Erythroblast (primary cell): ENCODE results near the gene OR6J1.

Experiments used
- DNase-seq, 2 experiments: peaks; one replicate each; lab custom pipeline; 2025; lab: John Stamatoyannopoulos, UW
- GATA1 ChIP-seq: IDR thresholded peaks from 2 replicates; pipeline ENCODE4 v1.6.1; 2011; ENCODE audit warnings: low read depth, mild to moderate bottlenecking, control low read depth, low read length, moderate library complexity
- POLR2A ChIP-seq: IDR thresholded peaks from 2 replicates; pipeline ENCODE4 v1.6.1; 2011; ENCODE audit warnings: mild to moderate bottlenecking, low read length

The OR6J1 gene

DNA sequence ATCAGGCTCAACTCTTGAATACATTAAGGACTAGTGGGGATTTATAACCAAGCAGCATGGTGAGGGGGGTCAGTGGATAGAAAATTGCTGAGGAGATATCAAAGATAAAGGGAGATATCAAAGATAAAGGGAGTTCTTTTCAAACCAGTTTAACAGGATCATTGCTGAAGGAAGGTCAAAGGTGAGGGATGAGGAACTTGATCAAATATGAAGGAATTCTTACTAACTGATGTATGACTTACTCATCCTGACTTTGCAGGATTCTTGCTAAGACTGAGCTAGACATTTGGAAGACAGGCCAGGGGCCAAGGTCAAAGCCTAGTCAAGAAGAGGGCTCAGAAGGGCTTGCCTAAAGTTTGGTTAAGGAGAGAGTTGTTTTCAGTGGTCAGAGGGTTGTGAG lies 41.3 kb downstream of the OR6J1 start:
- peak; percentile 11 to 51 for DNase-seq
- TF ChIP-seq POLR2A (no peak), GATA1 (no peak)

DNA sequence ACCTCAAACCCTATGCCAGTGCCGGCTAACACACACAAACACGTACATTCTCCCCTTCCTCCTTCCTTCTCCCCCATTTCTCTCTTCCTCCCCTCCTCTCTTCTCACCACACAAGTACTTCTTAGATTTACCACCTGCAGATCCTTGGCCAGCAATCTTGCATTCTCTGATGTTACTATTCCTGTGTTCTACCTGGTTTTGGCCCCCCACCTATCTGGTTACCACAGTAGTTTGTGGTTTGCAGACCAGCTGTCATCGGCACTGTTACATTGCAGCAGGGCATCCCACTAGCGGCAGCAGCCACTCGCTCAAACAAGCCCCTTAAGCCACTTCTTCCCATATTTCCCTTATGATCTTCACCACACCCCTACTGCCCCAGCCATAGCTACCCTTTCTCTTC lies 42.2 kb downstream of the OR6J1 start:
- TF ChIP-seq POLR2A (no peak), GATA1 (no peak)
- no peak for DNase-seq

DNA sequence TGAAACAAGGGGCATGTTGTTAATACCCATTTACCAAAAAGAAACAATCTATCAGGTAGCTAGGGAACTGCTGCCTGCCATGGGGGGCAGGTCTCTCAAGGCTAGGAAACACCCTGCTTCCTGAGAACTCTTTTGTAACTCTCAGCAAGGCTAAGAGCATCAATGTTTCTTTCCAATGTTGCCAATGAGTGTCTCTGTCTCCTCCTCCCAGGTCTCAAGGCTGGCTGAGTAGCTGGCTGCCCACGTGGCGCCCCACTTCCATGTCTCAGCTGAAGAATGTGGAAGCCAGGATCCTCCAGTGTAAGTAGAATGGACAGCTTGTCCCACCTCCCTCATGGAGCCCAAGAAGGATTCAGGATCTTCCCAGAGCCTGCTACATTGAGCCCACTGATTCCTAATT lies 42.7 kb downstream of the OR6J1 start:
- no peak for DNase-seq
- no peak for TF ChIP-seq POLR2A
- no peak for TF ChIP-seq GATA1

DNA sequence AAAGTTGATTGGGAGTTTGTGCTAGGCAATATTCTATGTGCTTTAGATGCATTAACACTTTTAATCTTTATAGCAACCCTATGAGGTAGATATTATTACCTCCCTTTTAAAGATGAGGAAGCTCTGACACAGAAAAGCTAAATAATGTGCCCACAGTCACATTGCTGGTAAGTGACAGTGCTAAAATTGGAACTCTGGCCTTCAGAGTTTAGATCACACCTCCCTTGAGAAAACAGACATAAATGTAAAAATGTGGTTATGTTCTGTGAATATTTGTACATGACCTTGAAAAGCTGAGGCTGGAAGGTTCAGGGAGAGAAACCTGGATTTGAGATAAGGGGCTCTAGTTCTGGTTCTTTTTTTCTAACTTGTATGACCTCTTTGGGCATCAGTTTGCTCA lies 44.1 kb downstream of the OR6J1 start:
- TF ChIP-seq POLR2A (no peak), GATA1 (no peak)
- no peak for DNase-seq

GRCh38 chr14:22599349-22599748 lies 44.8 kb downstream of the OR6J1 start:
- TF ChIP-seq GATA1, result no peak
- no peak for TF ChIP-seq POLR2A
- no peak for DNase-seq

DNA sequence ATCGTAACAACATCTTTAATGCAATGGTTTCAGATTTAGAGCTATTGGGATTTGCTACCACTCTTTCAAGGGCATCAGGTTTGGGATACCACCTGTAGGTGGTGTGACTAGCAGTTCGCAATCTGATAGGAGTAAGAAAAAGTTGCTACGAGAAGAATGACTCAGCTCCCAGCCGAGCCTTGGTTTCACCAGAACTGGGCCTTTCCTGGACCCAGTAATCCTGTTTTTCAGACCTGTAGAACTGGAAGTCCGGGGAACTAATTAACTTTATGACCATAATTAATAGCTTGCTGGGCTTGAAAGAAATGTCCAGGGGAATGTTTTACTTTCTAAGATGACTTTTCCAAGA lies 45.3 kb downstream of the OR6J1 start:
- DNase-seq, result peak; percentile 81 to 90
- TF ChIP-seq POLR2A (no peak), GATA1 (no peak)

DNA sequence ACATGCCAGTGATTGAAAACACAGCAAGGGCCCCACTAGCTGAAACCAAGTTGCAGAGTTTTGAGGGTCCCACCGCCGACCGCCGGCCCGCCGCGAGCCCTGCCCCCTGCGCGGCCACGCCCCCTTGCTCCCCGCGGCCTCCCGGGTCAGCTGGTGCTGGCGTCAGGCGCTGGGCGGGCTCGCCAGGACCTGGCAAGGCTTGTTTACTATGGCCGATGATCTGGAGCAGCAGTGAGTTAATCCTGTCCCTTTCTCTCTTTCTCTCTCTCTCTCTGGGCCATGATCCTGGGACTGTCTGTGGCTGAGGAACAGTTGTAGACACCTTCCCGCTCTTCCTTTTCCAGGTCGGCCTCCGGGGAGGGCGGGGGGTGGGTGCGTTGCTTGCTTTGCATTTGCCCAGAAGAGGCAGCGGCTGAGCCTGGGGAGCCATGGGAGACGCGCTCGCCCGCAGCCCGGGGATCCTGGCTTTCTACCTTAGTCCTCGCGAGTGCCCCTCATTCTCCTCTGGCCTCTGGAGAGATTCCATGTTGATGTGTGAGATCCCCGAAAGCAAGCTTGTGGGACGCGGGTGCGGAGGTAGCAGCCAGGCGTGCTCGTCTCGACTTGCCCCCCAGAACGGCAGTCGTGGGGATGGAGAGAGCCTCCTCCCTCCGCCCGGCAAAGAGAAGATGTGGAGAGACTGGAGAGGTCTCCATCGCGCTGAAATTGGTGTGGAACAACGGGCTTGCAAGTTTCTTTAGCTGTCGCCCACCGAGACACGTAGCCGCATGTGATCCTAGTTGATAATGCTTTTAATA lies 45.9 kb downstream of the OR6J1 start, which contains the start of gene ABHD4:
Gene ABHD4, plus strand, starts transcription at position 202 of the 797 bp plus-strand sequence. Its CDS starts 7 bp downstream, at position 209.
- peak; percentile 83 to 91 for DNase-seq
- TF ChIP-seq POLR2A (peak; percentile 85), GATA1 (no peak)

GRCh38 chr14:22597771-22598098 lies 46.4 kb downstream of the OR6J1 start:
- TF ChIP-seq GATA1 (no peak), POLR2A (no peak)
- no peak for DNase-seq

GRCh38 chr14:22597265-22597664 lies 46.9 kb downstream of the OR6J1 start:
- peak; percentile 47 to 53 for DNase-seq
- no peak for TF ChIP-seq GATA1
- no peak for TF ChIP-seq POLR2A

DNA sequence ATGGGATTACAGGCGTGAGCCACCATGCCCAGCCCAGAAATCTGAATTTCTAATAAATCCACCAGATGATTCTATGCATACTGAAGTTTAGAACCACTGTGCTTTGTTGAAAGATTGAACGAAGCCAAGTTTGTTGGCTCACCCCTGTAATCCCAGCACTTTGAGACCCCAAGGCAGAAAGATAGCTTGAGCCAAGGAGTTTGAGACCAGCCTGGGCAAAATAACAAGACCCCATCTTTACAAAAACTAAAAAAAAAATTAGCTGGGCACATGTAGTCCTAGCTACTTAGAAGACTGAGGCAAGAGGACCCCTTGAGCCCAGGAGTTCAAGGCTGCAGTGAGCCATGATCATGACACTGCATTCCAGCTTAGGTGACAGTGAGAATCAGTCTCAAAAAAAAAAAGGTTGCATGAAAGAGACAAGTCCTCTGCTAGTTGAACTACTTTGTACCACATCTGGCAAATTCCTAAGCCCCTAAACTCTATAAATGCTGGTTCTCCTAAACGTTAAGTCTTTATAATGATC lies 47.7 kb downstream of the OR6J1 start:
- no peak for TF ChIP-seq GATA1
- TF ChIP-seq POLR2A, result no peak

DNA sequence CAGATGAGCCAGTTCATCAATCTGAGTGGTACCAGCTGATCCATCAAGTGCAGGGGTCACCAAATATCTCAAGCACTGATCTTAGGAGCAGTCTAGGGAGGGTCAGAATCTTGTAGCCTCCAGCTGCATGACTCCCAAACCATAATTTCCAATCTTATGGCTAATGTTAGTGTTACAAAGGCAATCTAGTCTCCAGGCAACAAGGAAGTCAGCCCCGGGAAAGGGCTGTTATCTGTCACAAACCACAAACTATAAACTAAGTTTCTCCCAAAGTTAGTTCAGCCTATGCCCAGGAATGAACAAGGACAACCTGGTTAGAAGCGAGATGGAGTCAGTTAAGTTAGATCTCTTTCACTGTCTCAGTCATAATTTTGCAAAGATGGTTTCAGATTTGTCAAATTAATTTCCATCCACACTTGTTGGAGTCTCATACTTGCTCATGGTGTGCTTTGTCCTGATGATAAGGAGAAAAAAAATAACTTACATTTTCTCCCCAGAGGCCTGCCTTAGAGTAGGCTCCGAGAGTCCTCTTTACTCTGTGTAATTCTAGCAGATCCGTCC lies 49.9 kb downstream of the OR6J1 start:
- TF ChIP-seq GATA1, result no peak
- TF ChIP-seq POLR2A, result no peak
- peak in 1 of 2 experiments; percentile 33 for DNase-seq

More for the DNA sequence above, 47.7 kb downstream of the OR6J1 start:
- no peak for DNase-seq

- TF ChIP-seq GATA1 (no peak), POLR2A (no peak)
- DNase-seq, result peak; percentile 67 to 79
These were observed 50.6 kb downstream of the OR6J1 start for GRCh38 chr14:22593601-22594000.

DNA sequence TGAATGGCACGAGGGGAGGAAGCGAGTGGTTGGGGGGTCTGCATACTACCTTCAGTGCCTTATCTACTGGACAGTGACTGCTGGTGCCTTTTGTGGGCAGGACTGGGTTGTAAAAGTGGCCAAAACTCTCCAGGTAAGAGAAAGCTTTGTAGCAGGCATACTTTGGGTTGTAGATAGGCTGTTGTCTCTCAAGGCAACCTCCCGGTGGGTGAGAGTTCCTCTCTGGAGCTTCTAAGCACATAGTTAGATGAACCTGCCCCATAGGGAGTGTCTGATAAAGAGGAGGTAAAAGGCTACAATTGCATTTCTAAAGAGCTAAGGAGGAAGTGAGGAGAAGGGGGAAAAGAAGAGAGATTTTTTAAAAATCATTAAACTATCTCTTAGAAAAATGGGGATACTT lies 51.0 kb downstream of the OR6J1 start:
- DNase-seq, result no peak
- TF ChIP-seq GATA1, result no peak
- TF ChIP-seq POLR2A, result no peak

DNA sequence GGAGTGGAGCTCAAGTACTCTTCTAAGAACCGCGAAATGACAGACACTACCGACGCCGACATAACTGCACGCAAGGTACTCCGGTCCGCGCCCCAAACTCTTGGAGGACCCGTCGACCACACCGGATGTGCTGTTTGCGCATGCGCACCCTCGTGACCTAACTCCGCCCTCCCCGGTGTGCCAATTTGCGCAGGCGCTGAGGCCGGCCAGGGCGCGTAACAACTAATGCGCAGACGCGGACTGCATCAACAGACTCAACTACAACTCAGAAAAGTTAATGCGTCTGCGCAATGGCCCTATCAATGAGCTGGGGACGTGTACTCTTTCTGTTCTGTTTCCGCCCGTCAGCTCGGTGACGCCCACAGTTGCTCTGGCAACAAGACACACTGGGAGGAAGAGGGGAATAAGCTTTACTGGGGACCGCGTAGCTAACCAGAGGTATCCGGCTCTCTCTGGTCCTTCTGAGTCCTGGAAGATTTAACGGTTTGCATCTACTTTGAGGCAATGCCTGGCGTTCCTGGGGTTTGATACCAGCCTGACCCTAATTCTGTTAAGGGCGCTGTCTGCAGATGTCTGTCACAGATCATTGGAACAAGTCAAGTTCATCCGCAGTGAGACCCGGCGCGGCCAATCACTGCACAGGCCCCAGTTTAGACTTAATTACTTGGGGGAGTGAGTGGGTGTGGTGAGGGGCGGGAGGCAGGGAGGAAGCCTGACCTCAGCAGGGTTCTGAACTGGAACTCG lies 54.9 kb downstream of the OR6J1 start, which contains the start of gene DAD1:
Gene DAD1, minus strand, starts transcription at position 129 of the 744 bp plus-strand sequence. Its CDS starts 67 bp downstream, at position 62.
- peak; percentile 99 to 100 for DNase-seq

More for the DNA sequence above, 54.9 kb downstream of the OR6J1 start, which contains the start of gene DAD1:
- TF ChIP-seq GATA1, result no peak
- peak; percentile 97 for TF ChIP-seq POLR2A
